K562 (cell line): ENCODE results near the gene PPARG. TPM values are rescaled to one million over a fixed set of nuclear protein-coding genes. Genes with fewer than 3 reads are reported as not detected.

Experiments used
- ATAC-seq: fragments of 200-7000 bp; cut with Tn5 transposase; 3 replicates; pipeline ENCODE4 v1.9.1; 2020; ENCODE audit warnings: moderate library complexity
- BruUV-seq: library from RNA; stranded (reverse); fragments of 400-500 nt; replicated peaks from 2 replicates; lab custom pipeline; 2021; lab: Mats Ljungman, UMichigan
- CTCF ChIA-PET: fragments of 300-600 bp; formaldehyde crosslinking; extraction: SDS; loops from one replicate; lab custom pipeline; 2021; ENCODE audit warnings: low intra/inter-chr PET ratio; lab: Yijun Ruan, JAX
- POLR2A ChIA-PET: fragments of 300-600, 350-650 bp; sonication (Branson Sonifier 250); formaldehyde crosslinking; extraction: SDS; loops from one replicate; lab custom pipeline; 2021; ENCODE audit warnings: antibody characterized with exemption, inconsistent platforms; lab: Yijun Ruan, JAX
- DNase-seq, 4 experiments: peaks; one replicate each; pipeline versions ENCODE4 v3.0.0 to v3.0.0-alpha.2; 2011 to 2018; ENCODE audit warnings: low spot score in 3 of 4, mixed read lengths in 3 of 4; ENCODE audit errors: extremely low read depth in 1 of 4
- FAIRE-seq: peaks from 2 replicates; lab custom pipeline; 2011; peaks lifted over from hg19 to GRCh38; lab: Jason Lieb, UNC
- H2AFZ ChIP-seq: 2 replicates; pipeline ENCODE4 v1.6.0; 2011; ENCODE audit warnings: low read depth, low read length, control low read depth, inconsistent platforms
- H3K27ac ChIP-seq: fragments of 200-600 bp; 3 replicates; pipeline ENCODE4 v1.8.0; 2011; ENCODE audit warnings: low read depth, mild to moderate bottlenecking, control low read depth, inconsistent platforms, low read length, moderate library complexity, mixed read lengths; ENCODE audit errors: extremely low read depth
- H3K27me3 ChIP-seq, 2 experiments: fragments of 300-600 bp in 1 of 2; 2 replicates in 1 of 2; 3 replicates in 1 of 2; pipeline versions ENCODE4 v1.6.0 to v1.8.0; 2011; ENCODE audit warnings: inconsistent platforms in 2 of 2, low read length in 2 of 2, mild to moderate bottlenecking in 1 of 2, mixed read lengths in 1 of 2, moderate library complexity in 1 of 2; ENCODE audit not compliant: control insufficient read depth in 2 of 2, insufficient read depth in 2 of 2
- H3K36me3 ChIP-seq: fragments of 300-600 bp; 3 replicates; pipeline ENCODE4 v1.8.0; 2011; ENCODE audit warnings: mild to moderate bottlenecking, low read length, inconsistent platforms; ENCODE audit not compliant: control insufficient read depth, insufficient read depth
- H3K4me1 ChIP-seq, 2 experiments: fragments of 200-600 bp in 1 of 2; replicated peaks in 1 of 2; 2 replicates in 1 of 2; 3 replicates in 1 of 2; pipeline versions ENCODE4 v1.5.1 to v1.8.0; 2011; ENCODE audit warnings: inconsistent platforms in 2 of 2, low read length in 2 of 2, mild to moderate bottlenecking in 1 of 2, mixed read lengths in 1 of 2, moderate library complexity in 1 of 2; ENCODE audit not compliant: control insufficient read depth in 2 of 2, insufficient read depth in 2 of 2
- H3K4me2 ChIP-seq: 2 replicates; pipeline ENCODE4 v1.6.1; 2011; ENCODE audit warnings: low read length, control low read depth, inconsistent platforms, mixed read lengths; ENCODE audit not compliant: insufficient read depth
- H3K4me3 ChIP-seq: fragments of 200-600 bp; sonication (generic), shearing (Covaris generic); 2 replicates; pipeline ENCODE4 v1.5.1; 2016; ENCODE audit warnings: control low read depth, inconsistent platforms
- H3K79me2 ChIP-seq: fragments of 200-600 bp; 3 replicates; pipeline ENCODE4 v1.8.0; 2011; ENCODE audit warnings: low read length, inconsistent platforms; ENCODE audit not compliant: control insufficient read depth, insufficient read depth
- H3K9ac ChIP-seq, 2 experiments: 2 replicates each; pipeline versions ENCODE4 v1.6.0 to v1.6.1; 2011; ENCODE audit warnings: low read depth in 2 of 2, low read length in 2 of 2, control low read depth in 1 of 2, inconsistent platforms in 1 of 2, mild to moderate bottlenecking in 1 of 2, mixed read lengths in 1 of 2; ENCODE audit not compliant: insufficient read depth in 1 of 2
- H3K9me1 ChIP-seq: one replicate; pipeline ENCODE4 v1.6.0; 2011; ENCODE audit warnings: inconsistent platforms, mild to moderate bottlenecking, low read length, moderate library complexity; ENCODE audit not compliant: control insufficient read depth, insufficient read depth
- H3K9me3 ChIP-seq: replicated peaks from 2 replicates; pipeline ENCODE4 v1.5.1; 2011; ENCODE audit warnings: low read depth, low read length, inconsistent platforms; ENCODE audit not compliant: control insufficient read depth, insufficient read depth
- H4K20me1 ChIP-seq: replicated peaks from 2 replicates; pipeline ENCODE4 v1.6.1; 2011; ENCODE audit warnings: low read length, inconsistent platforms, mixed read lengths; ENCODE audit not compliant: control insufficient read depth, insufficient read depth
- MAFG ChIP-seq: fragments of 450-650 bp; conservative IDR thresholded peaks from 2 replicates; pipeline ENCODE4 v1.6.1; 2016; ENCODE audit warnings: missing genetic modification characterization, missing compliant biosample characterization
- NFE2 ChIP-seq: IDR thresholded peaks from 2 replicates; pipeline ENCODE4 v1.6.1; 2014; ENCODE audit warnings: antibody characterized with exemption, low read depth
- NR4A1 ChIP-seq, 2 experiments: fragments of 250-450 bp in 1 of 2; fragments of 450-650 bp in 1 of 2; sonication (Bioruptor Pico) in 1 of 2; IDR thresholded peaks; 2 replicates each; pipeline versions ENCODE4 v1.4.0 to v1.6.1; 2016 to 2020; ENCODE audit warnings: mild to moderate bottlenecking in 2 of 2, missing compliant biosample characterization in 1 of 2, missing genetic modification characterization in 1 of 2, moderate library complexity in 1 of 2
- WGBS: fragments of 100-300 bp; shearing (Covaris generic); methylation state at CpG from one replicate; pipeline ENCODE4 v1.1.6; 2016; ENCODE audit warnings: low coverage, mixed read lengths; ENCODE audit not compliant: insufficient coverage; ENCODE audit errors: missing lambda C conversion rate; 5-methylcytosine and 5-hydroxymethylcytosine counted together
- in situ Hi-C: fragments of 300-500 bp; cut with MboI; formaldehyde crosslinking; loops from 4 replicates; pipeline ENCODE4 v1.15.0; 2018; ENCODE audit warnings: inconsistent platforms, mixed read lengths
- intact Hi-C: fragments of 100-400 bp; cut with micrococcal nuclease; formaldehyde crosslinking; loops from 2 replicates; pipeline ENCODE4 v1.14.2; 2022
- polyA plus RNA-seq, 8 experiments: library from polyadenylated mRNA; depleted of rRNA in 4 of 8; stranded (reverse) in 5 of 8; unstranded in 3 of 8; fragments of >200 nt; fragmentation: Nextera tagmentation in 2 of 8; fragmentation: Illumina TruSeq in 1 of 8; extraction: Ambion mirVana in 2 of 8; extraction: Trizol in 1 of 8; gene quantifications; 2 replicates each; pipeline versions ENCODE4 v1.2.1 to v1.2.3, GENCODE V29; 2011 to 2014; ENCODE audit warnings: inconsistent platforms in 1 of 8, missing spikeins in 1 of 8
- total RNA-seq, 7 experiments: library from RNA; depleted of rRNA in 6 of 7; stranded (reverse); fragments of >200 nt in 6 of 7; fragmentation: Illumina TruSeq in 2 of 7; extraction: Trizol in 2 of 7; gene quantifications; 2 replicates each; pipeline versions ENCODE4 v1.2.1 to v1.2.3, GENCODE V29; 2011 to 2021; ENCODE audit warnings: low replicate concordance in 1 of 7
- TF ChIP-seq, protein P1 (sequence below), 2 experiments: fragments of 450-650 bp; IDR thresholded peaks; 2 replicates each; pipeline ENCODE4 v1.6.1; 2016; ENCODE audit warnings: mild to moderate bottlenecking in 2 of 2, borderline replicate concordance in 1 of 2, low read depth in 1 of 2, moderate library complexity in 1 of 2
- TF ChIP-seq, protein P2 (sequence below): fragments of 450-650 bp; formaldehyde crosslinking; IDR thresholded peaks from 2 replicates; pipeline ENCODE4 v1.4.0; 2020; ENCODE audit warnings: mild to moderate bottlenecking, moderate library complexity

PPARG gene
- total and polyA plus RNA-seq, 9 of the 15 experiments (the other 6 are each of a cell fraction or from before 2014, with no cell fraction given) = not detected

DNA sequence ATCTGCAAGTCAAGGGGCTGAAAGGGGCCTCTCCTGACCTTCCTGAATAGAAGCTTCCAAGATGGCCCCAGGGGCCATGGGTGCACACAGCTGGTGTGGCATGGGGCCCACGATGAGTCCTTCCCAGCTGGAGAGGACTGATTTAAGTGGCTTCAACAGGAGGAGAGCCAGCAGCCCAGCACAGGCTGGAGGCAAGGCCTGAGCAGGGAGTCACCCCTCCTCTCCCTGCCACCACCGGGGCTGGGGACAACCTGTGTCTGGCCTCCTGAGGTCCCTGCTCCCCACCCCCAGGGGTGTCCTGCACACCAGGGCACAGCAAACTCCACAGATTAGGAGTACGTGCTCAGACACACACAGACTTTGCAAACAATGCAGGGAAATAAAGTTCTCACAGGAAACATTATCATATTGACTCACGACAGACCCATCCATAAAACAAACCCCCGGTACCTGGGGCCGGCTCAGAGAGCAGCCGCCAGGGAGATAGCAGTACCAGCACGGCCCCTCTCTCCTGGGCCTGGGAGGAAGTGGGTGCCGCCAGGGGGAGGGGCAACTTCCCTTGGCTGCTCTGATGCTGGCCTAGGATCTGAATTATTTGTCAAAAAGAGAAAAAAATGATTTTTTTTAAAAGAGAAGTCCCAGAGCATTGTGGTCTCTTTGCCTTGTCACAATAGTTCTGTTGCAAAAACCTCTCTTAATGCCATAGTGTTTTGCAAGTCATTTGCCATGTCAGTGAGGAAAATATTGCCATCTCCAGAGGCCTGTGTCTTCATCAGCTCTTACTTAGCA, 173.5 kb downstream of the PPARG start:
- Histone ChIP-seq H3K9ac (no peak overlapping the region), H3K79me2 (no peaks in the 10 kb centered on the region), H3K27me3 (peaks cover 57 to 79% of the 10 kb centered on the region in 2 experiments), H3K9me3 (no peaks in the 10 kb centered on the region), H3K27ac (no peak overlapping the region), H3K4me1 (0 out of 5 replicates have a peak, but pooled peaks cover 0 to 3% of the 10 kb centered on the region in 2 experiments), H3K4me2 (no peak overlapping the region), H4K20me1 (no peaks in the 10 kb centered on the region), H3K4me3 (no peak overlapping the region), H3K36me3 (no peaks in the 10 kb centered on the region), H3K9me1 (no peaks in the 10 kb centered on the region), H2AFZ (no peak overlapping the region)
- intact Hi-C loops = no loop called here
- POLR2A ChIA-PET = no interaction called here
- FAIRE-seq = no peak
- no TSS peak for BruUV-seq
- in situ Hi-C loops = no loop called here
- ATAC-seq = peak; percentile 25; the same call in 2 of the 3 replicates
- TF ChIP-seq, protein P1, sequence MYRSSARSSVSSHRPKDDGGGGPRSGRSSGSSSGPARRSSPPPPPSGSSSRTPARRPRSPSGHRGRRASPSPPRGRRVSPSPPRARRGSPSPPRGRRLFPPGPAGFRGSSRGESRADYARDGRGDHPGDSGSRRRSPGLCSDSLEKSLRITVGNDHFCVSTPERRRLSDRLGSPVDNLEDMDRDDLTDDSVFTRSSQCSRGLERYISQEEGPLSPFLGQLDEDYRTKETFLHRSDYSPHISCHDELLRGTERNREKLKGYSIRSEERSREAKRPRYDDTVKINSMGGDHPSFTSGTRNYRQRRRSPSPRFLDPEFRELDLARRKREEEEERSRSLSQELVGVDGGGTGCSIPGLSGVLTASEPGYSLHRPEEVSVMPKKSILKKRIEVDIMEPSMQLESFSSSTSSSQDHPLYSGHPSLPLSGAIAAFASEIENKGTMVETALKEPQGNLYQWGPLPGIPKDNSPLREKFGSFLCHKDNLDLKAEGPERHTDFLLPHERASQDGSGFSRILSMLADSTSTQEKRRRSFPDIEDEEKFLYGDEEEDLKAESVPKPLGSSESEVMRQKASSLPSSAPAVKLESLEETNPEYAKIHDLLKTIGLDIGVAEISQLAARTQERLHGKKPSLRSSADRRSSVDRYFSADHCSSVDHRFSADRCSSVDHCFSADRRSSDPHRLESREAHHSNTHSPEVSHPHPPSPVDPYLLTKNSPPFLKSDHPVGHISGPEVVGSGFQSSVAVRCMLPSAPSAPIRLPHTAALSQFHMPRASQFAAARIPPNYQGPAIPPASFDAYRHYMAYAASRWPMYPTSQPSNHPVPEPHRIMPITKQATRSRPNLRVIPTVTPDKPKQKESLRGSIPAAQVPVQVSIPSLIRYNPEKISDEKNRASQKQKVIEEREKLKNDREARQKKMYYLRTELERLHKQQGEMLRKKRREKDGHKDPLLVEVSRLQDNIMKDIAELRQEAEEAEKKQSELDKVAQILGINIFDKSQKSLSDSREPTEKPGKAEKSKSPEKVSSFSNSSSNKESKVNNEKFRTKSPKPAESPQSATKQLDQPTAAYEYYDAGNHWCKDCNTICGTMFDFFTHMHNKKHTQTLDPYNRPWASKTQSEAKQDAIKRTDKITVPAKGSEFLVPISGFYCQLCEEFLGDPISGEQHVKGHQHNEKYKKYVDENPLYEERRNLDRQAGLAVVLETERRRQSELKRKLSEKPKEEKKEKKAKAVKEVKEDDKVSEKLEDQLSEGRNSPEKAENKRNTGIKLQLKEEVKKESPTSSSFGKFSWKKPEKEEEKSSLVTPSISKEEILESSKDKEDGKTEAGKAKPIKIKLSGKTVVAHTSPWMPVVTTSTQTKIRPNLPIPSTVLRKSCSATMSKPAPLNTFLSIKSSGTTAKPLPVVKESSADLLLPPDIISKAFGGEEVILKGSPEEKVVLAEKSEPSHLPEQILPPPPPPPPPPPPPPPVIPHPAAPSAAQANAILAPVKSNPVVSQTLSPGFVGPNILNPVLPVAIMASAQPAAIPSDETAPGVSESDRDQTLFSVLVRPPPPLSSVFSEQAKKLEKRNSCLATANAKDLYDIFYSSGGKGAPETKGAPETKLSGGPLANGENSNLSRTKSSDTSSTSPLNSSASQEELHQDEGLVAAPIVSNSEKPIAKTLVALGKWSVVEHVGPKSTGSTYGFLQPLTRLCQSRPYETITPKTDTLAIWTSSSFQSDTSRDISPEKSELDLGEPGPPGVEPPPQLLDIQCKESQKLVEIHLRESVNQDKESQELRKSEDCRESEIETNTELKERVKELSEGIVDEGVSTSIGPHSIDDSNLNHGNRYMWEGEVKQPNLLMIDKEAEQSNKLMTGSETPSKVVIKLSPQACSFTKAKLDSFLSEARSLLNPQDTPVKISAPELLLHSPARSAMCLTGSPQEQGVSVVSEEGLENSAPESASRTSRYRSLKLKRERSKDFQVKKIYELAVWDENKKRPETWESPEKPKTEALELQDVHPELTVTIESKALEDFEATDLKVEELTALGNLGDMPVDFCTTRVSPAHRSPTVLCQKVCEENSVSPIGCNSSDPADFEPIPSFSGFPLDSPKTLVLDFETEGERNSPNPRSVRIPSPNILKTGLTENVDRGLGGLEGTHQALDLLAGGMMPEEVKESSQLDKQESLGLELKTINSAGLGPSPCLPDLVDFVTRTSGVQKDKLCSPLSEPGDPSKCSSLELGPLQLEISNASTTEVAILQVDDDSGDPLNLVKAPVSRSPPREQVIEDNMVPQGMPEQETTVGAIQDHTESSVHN (IDR thresholded peaks at IDR 0.05; ENCODE audit: borderline replicate concordance in 1 of 2, low read depth in 1 of 2) = no peak
- TF ChIP-seq NFE2 (0 out of 2 replicates have a peak, but pooled peaks have one; percentile 10), NR4A1 (CRISPR knock-in tag; IDR thresholded peaks at IDR 0.05) (no peak), NR4A1 (tag; IDR thresholded peaks at IDR 0.05) (no peak), MAFG (tag) (0 out of 2 replicates have a peak, but pooled peaks have one; percentile 27)
- TF ChIP-seq, protein P2, sequence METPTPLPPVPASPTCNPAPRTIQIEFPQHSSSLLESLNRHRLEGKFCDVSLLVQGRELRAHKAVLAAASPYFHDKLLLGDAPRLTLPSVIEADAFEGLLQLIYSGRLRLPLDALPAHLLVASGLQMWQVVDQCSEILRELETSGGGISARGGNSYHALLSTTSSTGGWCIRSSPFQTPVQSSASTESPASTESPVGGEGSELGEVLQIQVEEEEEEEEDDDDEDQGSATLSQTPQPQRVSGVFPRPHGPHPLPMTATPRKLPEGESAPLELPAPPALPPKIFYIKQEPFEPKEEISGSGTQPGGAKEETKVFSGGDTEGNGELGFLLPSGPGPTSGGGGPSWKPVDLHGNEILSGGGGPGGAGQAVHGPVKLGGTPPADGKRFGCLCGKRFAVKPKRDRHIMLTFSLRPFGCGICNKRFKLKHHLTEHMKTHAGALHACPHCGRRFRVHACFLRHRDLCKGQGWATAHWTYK (CRISPR knock-in tag) = no peak
- under 1% methylated on average over 9 of the region's 9 CpGs for WGBS
- CTCF ChIA-PET = no interaction called here
- no peak for DNase-seq
